Endothelial cell (in vitro differentiated cells): ENCODE results near the gene PAM16. TPM values are rescaled to one million over a fixed set of nuclear protein-coding genes. Genes with fewer than 3 reads are reported as not detected.
A peak's percentile ranks its signal among the peaks of the same experiment; 100 is the strongest.

Experiments used
- DNase-seq: peaks from one replicate; pipeline ENCODE4 v3.0.0; 2021; ENCODE audit warnings: low spot score
- H3K27ac Mint-ChIP-seq: one replicate; pipeline ENCODE4 v1.8.0; 2021; ENCODE audit warnings: mixed read lengths, inconsistent platforms; ENCODE audit not compliant: unreplicated experiment
- H3K27me3 Mint-ChIP-seq: one replicate; pipeline ENCODE4 v1.8.0; 2021; ENCODE audit warnings: mild to moderate bottlenecking, moderate library complexity, mixed read lengths, inconsistent platforms; ENCODE audit not compliant: unreplicated experiment
- H3K36me3 Mint-ChIP-seq: one replicate; pipeline ENCODE4 v1.8.0; 2021; ENCODE audit warnings: mild to moderate bottlenecking, low read depth, mixed read lengths, inconsistent platforms; ENCODE audit not compliant: unreplicated experiment
- H3K4me1 Mint-ChIP-seq: one replicate; pipeline ENCODE4 v1.8.0; 2021; ENCODE audit warnings: mild to moderate bottlenecking, mixed read lengths, inconsistent platforms; ENCODE audit not compliant: unreplicated experiment
- H3K4me3 Mint-ChIP-seq: one replicate; pipeline ENCODE4 v1.8.0; 2021; ENCODE audit warnings: mild to moderate bottlenecking, mixed read lengths, inconsistent platforms; ENCODE audit not compliant: unreplicated experiment
- H3K9me3 Mint-ChIP-seq: one replicate; pipeline ENCODE4 v1.8.0; 2021; ENCODE audit warnings: mixed read lengths, inconsistent platforms; ENCODE audit not compliant: unreplicated experiment
- CTCF ChIP-seq: fragments of 200-600 bp; sonication (generic); IDR thresholded peaks from one replicate; pipeline ENCODE4 v1.5.0; 2021; ENCODE audit warnings: antibody characterized with exemption; ENCODE audit not compliant: unreplicated experiment
- total RNA-seq: library from RNA; stranded (reverse); fragmentation: NEBNext Ultra II Directional; extraction: Animal tissue kit (Norgen Biotek cat#: 25700); gene quantifications from one replicate; pipeline ENCODE4 v1.2.1, GENCODE V29; 2021; ENCODE audit not compliant: unreplicated experiment

The PAM16 gene
- total RNA-seq, 1 donor from 2014 or later, result 29.5 TPM

GRCh38 chr16:4293822-4294457, 57.2 kb downstream of the PAM16 start:
- Mint-ChIP-seq H3K4me1 (peaks cover 16% of the 10 kb centered on the region), H3K9me3 (no peaks in the 10 kb centered on the region), H3K36me3 (no peaks in the 10 kb centered on the region), H3K27me3 (peaks cover 9% of the 10 kb centered on the region), H3K4me3 (no peak overlapping the region), H3K27ac (peak overlapping the region; percentile 26)
- no peak for TF ChIP-seq CTCF
- DNase-seq, result peak; percentile 58

GRCh38 chr16:4293181-4293716, 57.9 kb downstream of the PAM16 start:
- Mint-ChIP-seq H3K4me1 (peaks cover 15% of the 10 kb centered on the region), H3K27me3 (peaks cover 9% of the 10 kb centered on the region), H3K36me3 (no peaks in the 10 kb centered on the region), H3K9me3 (no peaks in the 10 kb centered on the region), H3K27ac (no peak overlapping the region), H3K4me3 (peak overlapping the region; percentile 63)
- TF ChIP-seq CTCF, result no peak
- DNase-seq, result no peak

GRCh38 chr16:4291699-4292098, 59.4 kb downstream of the PAM16 start:
- Mint-ChIP-seq H3K4me1 (peaks cover 15% of the 10 kb centered on the region), H3K36me3 (no peaks in the 10 kb centered on the region), H3K4me3 (no peak overlapping the region), H3K27me3 (peaks cover 9% of the 10 kb centered on the region), H3K9me3 (no peaks in the 10 kb centered on the region), H3K27ac (no peak overlapping the region)
- TF ChIP-seq CTCF, result no peak
- DNase-seq, result no peak

Other genes with a start within 250 kb of the PAM16 start
- 3.3 TPM for gene ADCY9, start 234.9 kb downstream of the PAM16 start, total RNA-seq
- gene SRL, start 109.2 kb downstream of the PAM16 start, total RNA-seq, result 0.26 TPM
- 6.2 TPM for gene TFAP4, start 78.3 kb downstream of the PAM16 start, total RNA-seq
- 1.6 TPM for gene GLIS2, start 35.3 kb downstream of the PAM16 start, total RNA-seq
- 0.67 TPM for gene VASN, start 20.5 kb upstream of the PAM16 start, total RNA-seq
- 103 TPM for gene CORO7, start 65.3 kb upstream of the PAM16 start, total RNA-seq
- gene DNAJA3, start 74.5 kb upstream of the PAM16 start, total RNA-seq, result 32.0 TPM
- gene NMRAL1, start 123.3 kb upstream of the PAM16 start, total RNA-seq, result 35.3 TPM
- gene HMOX2, start 125.1 kb upstream of the PAM16 start, total RNA-seq, result 225 TPM
- gene CDIP1, start 187.5 kb upstream of the PAM16 start, total RNA-seq, result 25.6 TPM
- 0.54 TPM for gene C16orf96, start 205.0 kb upstream of the PAM16 start, total RNA-seq